Neutrophil (primary cell): ENCODE data around the gene ZNF79.

Experiments
- H3K27ac ChIP-seq: fragments of 200-600 bp; sonication (generic); 2 replicates; pipeline ENCODE4 v1.5.1; 2016; ENCODE audit warnings: mild to moderate bottlenecking, moderate library complexity
- H3K27me3 ChIP-seq: fragments of 200-600 bp; sonication (generic); 2 replicates; pipeline ENCODE4 v1.6.0; 2016; ENCODE audit warnings: mild to moderate bottlenecking
- H3K36me3 ChIP-seq: fragments of 200-600 bp; sonication (generic); 2 replicates; pipeline ENCODE4 v1.5.1; 2017
- H3K4me1 ChIP-seq, 2 experiments: fragments of 200-600 bp in 1 of 2; sonication (generic) in 1 of 2; 1 replicate in 1 of 2; 2 replicates in 1 of 2; pipeline versions ENCODE4 v1.5.1 to v1.6.1; 2013 to 2016; ENCODE audit warnings: low read depth in 1 of 2, low read length in 1 of 2, mild to moderate bottlenecking in 1 of 2, moderate library complexity in 1 of 2; ENCODE audit not compliant: control insufficient read depth in 1 of 2, insufficient read depth in 1 of 2
- H3K4me3 ChIP-seq, 2 experiments: fragments of 200-600 bp in 1 of 2; sonication (generic) in 1 of 2; 1 replicate in 1 of 2; 2 replicates in 1 of 2; pipeline ENCODE4 v1.5.1; 2013 to 2016; ENCODE audit warnings: low read depth in 1 of 2, low read length in 1 of 2, mild to moderate bottlenecking in 1 of 2, moderate library complexity in 1 of 2
- H3K9me3 ChIP-seq: fragments of 200-600 bp; sonication (generic); 2 replicates; pipeline ENCODE4 v1.5.1; 2016
- CTCF ChIP-seq: fragments of 200-600 bp; sonication (generic); IDR thresholded peaks from 2 replicates; pipeline ENCODE4 v1.5.1; 2016; ENCODE audit warnings: antibody characterized with exemption

Gene ZNF79

GRCh38 chr9:127428348-127428747, 4.2 kb downstream of the ZNF79 start:
- H3K4me3 ChIP-seq, result no peak overlapping the region
- H3K36me3 ChIP-seq, result peaks cover 30% of the 10 kb centered on the region
- TF ChIP-seq CTCF, result no peak
- no peak overlapping the region for H3K27ac ChIP-seq
- no peaks in the 10 kb centered on the region for H3K9me3 ChIP-seq
- peaks cover 23 to 24% of the 10 kb centered on the region in 2 experiments for H3K4me1 ChIP-seq
- H3K27me3 ChIP-seq, result no peaks in the 10 kb centered on the region

GRCh38 chr9:127430415-127430814, 6.2 kb downstream of the ZNF79 start:
- peaks cover 51% of the 10 kb centered on the region for H3K36me3 ChIP-seq

GRCh38 chr9:127437497-127438264, 13.5 kb downstream of the ZNF79 start:
- H3K27ac ChIP-seq, result no peak overlapping the region
- H3K27me3 ChIP-seq, result no peaks in the 10 kb centered on the region
- peaks cover 97% of the 10 kb centered on the region for H3K36me3 ChIP-seq
- H3K4me3 ChIP-seq, result no peak overlapping the region
- H3K9me3 ChIP-seq, result no peaks in the 10 kb centered on the region
- no peak for TF ChIP-seq CTCF
- no peaks in the 10 kb centered on the region for H3K4me1 ChIP-seq

More at GRCh38 chr9:127430415-127430814, 6.2 kb downstream of the ZNF79 start:
- Histone ChIP-seq H3K27me3 (no peaks in the 10 kb centered on the region), H3K4me1 (peaks cover 5 to 7% of the 10 kb centered on the region in 2 experiments), H3K4me3 (no peak overlapping the region), H3K27ac (no peak overlapping the region), H3K9me3 (no peaks in the 10 kb centered on the region)
- no peak for TF ChIP-seq CTCF

GRCh38 chr9:127438394-127438793, 14.2 kb downstream of the ZNF79 start:
- Histone ChIP-seq H3K4me3 (no peak overlapping the region), H3K27ac (no peak overlapping the region), H3K36me3 (peaks cover 99% of the 10 kb centered on the region), H3K27me3 (no peaks in the 10 kb centered on the region), H3K4me1 (no peaks in the 10 kb centered on the region), H3K9me3 (no peaks in the 10 kb centered on the region)
- TF ChIP-seq CTCF, result no peak

- H3K4me1 ChIP-seq, result peaks cover 2 to 4% of the 10 kb centered on the region in 2 experiments
- no peaks in the 10 kb centered on the region for H3K9me3 ChIP-seq
- H3K27ac ChIP-seq, result no peak overlapping the region
- no peak overlapping the region for H3K4me3 ChIP-seq
- H3K36me3 ChIP-seq, result peaks cover 97% of the 10 kb centered on the region
- no peaks in the 10 kb centered on the region for H3K27me3 ChIP-seq
- no peak for TF ChIP-seq CTCF
Observed at GRCh38 chr9:127444283-127444920, 20.2 kb downstream of the ZNF79 start.
